ENCODE results near the gene GPC2.
"Not testable (repeated sequence)": the region's sequence is repeated elsewhere in the genome, so short reads cannot be mapped to it uniquely, and the experiment has no call there.

GPC2 gene

DNA sequence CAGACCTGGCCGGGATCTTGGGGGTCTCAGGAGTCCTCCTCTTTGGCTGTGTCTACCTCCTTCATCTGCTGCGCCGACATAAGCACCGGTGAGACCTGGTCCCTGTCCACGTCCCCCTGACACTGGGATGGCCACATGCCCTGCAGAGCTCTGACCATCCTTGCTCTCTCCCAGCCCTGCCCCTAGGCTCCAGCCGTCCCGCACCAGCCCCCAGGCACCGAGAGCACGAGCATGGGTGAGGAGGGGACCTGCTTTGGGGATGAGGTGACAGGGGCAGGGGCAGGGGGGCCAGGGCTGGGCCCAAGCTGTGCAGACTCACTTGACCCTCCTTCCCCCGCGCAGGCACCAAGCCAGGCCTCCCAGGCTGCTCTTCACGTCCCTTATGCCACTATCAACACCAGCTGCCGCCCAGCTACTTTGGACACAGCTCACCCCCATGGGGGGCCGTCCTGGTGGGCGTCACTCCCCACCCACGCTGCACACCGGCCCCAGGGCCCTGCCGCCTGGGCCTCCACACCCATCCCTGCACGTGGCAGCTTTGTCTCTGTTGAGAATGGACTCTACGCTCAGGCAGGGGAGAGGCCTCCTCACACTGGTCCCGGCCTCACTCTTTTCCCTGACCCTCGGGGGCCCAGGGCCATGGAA is 43.5 kb upstream of the GPC2 start:
- TF ChIP-seq CTCF (IDR thresholded peaks at IDR 0.05; ENCODE audit: low read depth, low read length, missing control alignments), result no peak
- H3K4me3 ChIP-seq (replicated peaks; ENCODE audit: low read depth, low read length), result no peak overlapping the region

DNA sequence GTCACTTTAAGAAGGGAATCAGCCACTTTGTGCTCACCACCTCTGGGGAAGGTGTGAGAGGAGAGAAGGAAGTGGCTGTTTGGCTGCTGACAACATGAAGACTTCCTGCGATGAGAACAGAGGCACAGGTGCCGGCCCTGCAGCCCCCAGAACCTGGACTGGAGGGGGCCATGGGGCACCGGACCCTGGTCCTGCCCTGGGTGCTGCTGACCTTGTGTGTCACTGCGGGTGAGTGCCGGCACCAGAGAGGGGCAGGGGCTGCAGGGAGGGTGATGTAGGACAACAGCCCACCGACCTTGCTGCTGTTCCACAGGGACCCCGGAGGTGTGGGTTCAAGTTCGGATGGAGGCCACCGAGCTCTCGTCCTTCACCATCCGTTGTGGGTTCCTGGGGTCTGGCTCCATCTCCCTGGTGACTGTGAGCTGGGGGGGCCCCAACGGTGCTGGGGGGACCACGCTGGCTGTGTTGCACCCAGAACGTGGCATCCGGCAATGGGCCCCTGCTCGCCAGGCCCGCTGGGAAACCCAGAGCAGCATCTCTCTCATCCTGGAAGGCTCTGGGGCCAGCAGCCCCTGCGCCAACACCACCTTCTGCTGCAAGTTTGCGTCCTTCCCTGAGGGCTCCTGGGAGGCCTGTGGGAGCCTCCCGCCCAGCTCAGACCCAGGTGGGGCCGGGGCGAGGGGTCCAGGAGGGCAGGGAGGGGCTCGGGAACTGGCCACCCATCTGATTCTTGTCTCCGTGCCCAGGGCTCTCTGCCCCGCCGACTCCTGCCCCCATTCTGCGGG is 42.8 kb upstream of the GPC2 start, which contains the start of gene PVRIG:
Gene PVRIG, plus strand, starts transcription at position 149 of the 785 bp plus-strand sequence. Its CDS starts 22 bp downstream, at position 171.
- not testable (repeated sequence) for DNase-seq (ENCODE audit: extremely low read depth, low read depth); H3K4me3 ChIP-seq (replicated peaks; ENCODE audit: low read depth, low read length)

More for the DNA sequence above, 43.5 kb upstream of the GPC2 start:
- no peak for DNase-seq (ENCODE audit: extremely low read depth, low read depth)

DNA sequence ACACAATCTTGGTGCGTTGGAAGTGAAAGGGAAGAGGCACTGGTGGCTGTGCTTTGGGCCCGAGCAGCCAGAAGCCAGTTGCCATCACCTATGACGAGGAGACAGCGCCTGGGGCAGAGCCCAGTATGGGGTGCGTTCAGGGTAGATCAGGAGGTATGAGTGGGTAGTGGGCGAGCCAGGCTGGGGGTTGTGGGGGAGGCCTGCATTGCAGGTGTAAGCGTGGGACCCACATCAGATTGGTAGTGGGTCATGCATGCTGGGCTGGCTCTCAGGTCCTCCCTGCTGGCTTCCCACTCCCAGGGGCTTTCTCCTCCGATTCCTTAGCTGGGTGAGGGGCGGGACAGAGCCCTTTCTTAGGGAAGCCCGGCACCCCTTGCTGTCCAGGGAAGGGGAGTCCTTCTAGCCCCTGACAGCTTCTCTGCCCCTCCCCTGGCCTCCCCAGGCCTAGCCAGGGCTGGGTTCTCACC is 42.1 kb upstream of the GPC2 start:
- no peak for TF ChIP-seq CTCF (IDR thresholded peaks at IDR 0.05; ENCODE audit: low read depth, low read length, missing control alignments)
- DNase-seq (ENCODE audit: extremely low read depth, low read depth), result no peak
- H3K4me3 ChIP-seq (replicated peaks; ENCODE audit: low read depth, low read length), result no peak overlapping the region

GRCh38 chr7:100217934-100218333 is 40.8 kb upstream of the GPC2 start:
- DNase-seq (ENCODE audit: extremely low read depth, low read depth); H3K4me3 ChIP-seq (replicated peaks; ENCODE audit: low read depth, low read length): not testable (repeated sequence)
- TF ChIP-seq CTCF (IDR thresholded peaks at IDR 0.05; ENCODE audit: low read depth, low read length, missing control alignments), result peak; percentile 51

DNA sequence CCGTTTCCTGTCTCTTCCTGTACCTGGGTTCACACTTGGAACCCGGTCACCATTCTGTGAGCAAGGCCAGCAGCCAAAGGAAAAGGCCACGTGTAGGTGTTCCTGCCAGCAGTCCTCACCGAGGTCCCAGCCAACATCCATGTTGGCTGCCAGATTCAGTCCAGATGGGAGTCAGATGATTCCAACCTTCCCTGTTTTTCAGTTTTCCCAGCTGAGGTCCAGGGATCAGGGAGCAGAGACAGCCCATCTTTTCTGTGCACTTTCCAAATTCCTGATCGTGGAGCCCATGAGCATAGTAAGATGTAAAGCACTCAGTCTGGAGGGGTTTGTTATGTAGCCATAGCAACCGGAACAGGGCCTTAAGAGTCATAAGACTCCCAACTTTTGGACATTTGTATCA is 38.7 kb upstream of the GPC2 start:
- H3K4me3 ChIP-seq (replicated peaks; ENCODE audit: low read depth, low read length), result no peak overlapping the region
- no peak for TF ChIP-seq CTCF (IDR thresholded peaks at IDR 0.05; ENCODE audit: low read depth, low read length, missing control alignments)
- peak; percentile 4 for DNase-seq (ENCODE audit: extremely low read depth, low read depth)

- H3K4me3 ChIP-seq (replicated peaks; ENCODE audit: low read depth, low read length); DNase-seq (ENCODE audit: extremely low read depth, low read depth): not testable (repeated sequence)
These were observed 37.2 kb upstream of the GPC2 start for GRCh38 chr7:100214356-100214755.

GRCh38 chr7:100213672-100214071 is 36.5 kb upstream of the GPC2 start:
- no peak for DNase-seq (ENCODE audit: extremely low read depth, low read depth)
- TF ChIP-seq CTCF (IDR thresholded peaks at IDR 0.05; ENCODE audit: low read depth, low read length, missing control alignments), result no peak
- H3K4me3 ChIP-seq (replicated peaks; ENCODE audit: low read depth, low read length), result no peak overlapping the region
